ENCODE measurements around the gene YTHDC2.
A peak's percentile ranks its signal among the peaks of the same experiment; 100 is the strongest.

Gene YTHDC2

GRCh38 chr5:113513384-113514288, at the start of gene YTHDC2:
YTHDC2 (plus strand) TSS chr5:113513694; CDS start chr5:113513896, 202 bp downstream.
- peak; percentile 96 for DNase-seq

GRCh38 chr5:113474100-113474728, 39.3 kb upstream of the YTHDC2 start:
- DNase-seq, result no peak

GRCh38 chr5:113478691-113479090, 34.8 kb upstream of the YTHDC2 start:
- DNase-seq, result no peak

- DNase-seq, result no peak
Measured at GRCh38 chr5:113480243-113480642, 33.3 kb upstream of the YTHDC2 start.

- DNase-seq, result no peak
Measured at GRCh38 chr5:113487416-113487780, 26.1 kb upstream of the YTHDC2 start.

- DNase-seq, result peak; percentile 18
Measured at GRCh38 chr5:113487781-113488644, 25.5 kb upstream of the YTHDC2 start, which contains the start of gene MCC. MCC (minus strand) TSS chr5:113488453.

GRCh38 chr5:113488645-113489184, 24.8 kb upstream of the YTHDC2 start:
- DNase-seq, result no peak

- peak; percentile 78 for DNase-seq
Measured at GRCh38 chr5:113489299-113489698, 24.2 kb upstream of the YTHDC2 start.

- no peak for DNase-seq
Measured at GRCh38 chr5:113490317-113490716, 23.2 kb upstream of the YTHDC2 start.

GRCh38 chr5:113491022-113491421, 22.5 kb upstream of the YTHDC2 start:
- no peak for DNase-seq

GRCh38 chr5:113493446-113493845, 20.0 kb upstream of the YTHDC2 start:
- DNase-seq, result no peak

- no peak for DNase-seq
Measured at GRCh38 chr5:113495422-113495841, 18.1 kb upstream of the YTHDC2 start.

GRCh38 chr5:113502073-113502472, 11.4 kb upstream of the YTHDC2 start:
- no peak for DNase-seq

GRCh38 chr5:113503146-113503545, 10.3 kb upstream of the YTHDC2 start:
- DNase-seq, result no peak

- no peak for DNase-seq
Measured at GRCh38 chr5:113505181-113505580, 8.3 kb upstream of the YTHDC2 start.

- DNase-seq, result no peak
Measured at GRCh38 chr5:113507601-113508000, 5.9 kb upstream of the YTHDC2 start.

- no peak for DNase-seq
Measured at GRCh38 chr5:113508756-113509155, 4.7 kb upstream of the YTHDC2 start.

- DNase-seq, result peak; percentile 60
Measured at GRCh38 chr5:113510836-113511451, 2.5 kb upstream of the YTHDC2 start.

GRCh38 chr5:113512341-113512740, 1.2 kb upstream of the YTHDC2 start:
- no peak for DNase-seq

- DNase-seq, result no peak
Measured at GRCh38 chr5:113514289-113514635, 768 bp downstream of the YTHDC2 start.

GRCh38 chr5:113518884-113519283, 5.4 kb downstream of the YTHDC2 start:
- DNase-seq, result no peak

GRCh38 chr5:113519412-113519811, 5.9 kb downstream of the YTHDC2 start:
- no peak for DNase-seq

- DNase-seq, result no peak
Measured at GRCh38 chr5:113520429-113520828, 6.9 kb downstream of the YTHDC2 start.
